H9 (cell line): ENCODE measurements around the gene SV2C. TPM values are rescaled to one million over a fixed set of nuclear protein-coding genes. Genes with fewer than 3 reads are reported as not detected.

Source experiments
- DNase-seq: peaks from one replicate; pipeline ENCODE4 v3.0.0-alpha.2; 2017
- H2AFZ ChIP-seq: one replicate; pipeline ENCODE4 v1.6.1; 2013; ENCODE audit warnings: mild to moderate bottlenecking, low read length, control low read depth, moderate library complexity
- H2AK5ac ChIP-seq: 2 replicates; pipeline ENCODE4 v1.6.1; 2013; ENCODE audit warnings: low read length, control low read depth, mixed read lengths; ENCODE audit not compliant: insufficient read length
- H2BK120ac ChIP-seq: one replicate; pipeline ENCODE4 v1.6.1; 2013; ENCODE audit warnings: low read depth, mild to moderate bottlenecking, low read length, control low read depth, inconsistent platforms; ENCODE audit not compliant: poor library complexity, severe bottlenecking
- H2BK12ac ChIP-seq: 2 replicates; pipeline ENCODE4 v1.6.1; 2013; ENCODE audit warnings: low read length, control low read depth, mixed read lengths, low read depth; ENCODE audit not compliant: insufficient read length
- H2BK15ac ChIP-seq: 2 replicates; pipeline ENCODE4 v1.6.1; 2013; ENCODE audit warnings: low read depth, low read length, control low read depth
- H2BK20ac ChIP-seq: one replicate; pipeline ENCODE4 v1.6.1; 2013; ENCODE audit warnings: low read depth, mild to moderate bottlenecking, low read length, control low read depth, inconsistent platforms; ENCODE audit not compliant: poor library complexity, severe bottlenecking
- H2BK5ac ChIP-seq: 2 replicates; pipeline ENCODE4 v1.6.1; 2013; ENCODE audit warnings: low read length, control low read depth, mixed read lengths; ENCODE audit not compliant: insufficient read length
- H3K14ac ChIP-seq: 2 replicates; pipeline ENCODE4 v1.6.1; 2013; ENCODE audit warnings: low read length, control low read depth; ENCODE audit not compliant: insufficient read depth
- H3K18ac ChIP-seq: 2 replicates; pipeline ENCODE4 v1.6.1; 2013; ENCODE audit warnings: low read depth, mild to moderate bottlenecking, mixed read lengths, low read length, control low read depth; ENCODE audit not compliant: insufficient read length
- H3K23ac ChIP-seq: 2 replicates; pipeline ENCODE4 v1.6.1; 2013; ENCODE audit warnings: low read length, control low read depth, mixed read lengths, low read depth; ENCODE audit not compliant: insufficient read length
- H3K23me2 ChIP-seq: 2 replicates; pipeline ENCODE4 v1.6.1; 2013; ENCODE audit warnings: low read depth, mild to moderate bottlenecking, mixed read lengths, low read length, control low read depth; ENCODE audit not compliant: insufficient read length, poor library complexity, severe bottlenecking
- H3K27ac ChIP-seq: 2 replicates; pipeline ENCODE4 v1.5.1; 2013; ENCODE audit warnings: low read length, control low read depth, mixed read lengths, low read depth; ENCODE audit not compliant: insufficient read length
- H3K27me3 ChIP-seq: 2 replicates; pipeline ENCODE4 v1.6.1; 2013; ENCODE audit warnings: low read length, control low read depth, inconsistent platforms; ENCODE audit not compliant: insufficient read depth
- H3K4ac ChIP-seq: 2 replicates; pipeline ENCODE4 v1.6.1; 2013; ENCODE audit warnings: low read depth, mild to moderate bottlenecking, control low read depth, inconsistent platforms, low read length, moderate library complexity
- H3K4me1 ChIP-seq: 2 replicates; pipeline ENCODE4 v1.6.1; 2013; ENCODE audit warnings: low read length, control low read depth, inconsistent platforms; ENCODE audit not compliant: insufficient read depth
- H3K4me2 ChIP-seq: 2 replicates; pipeline ENCODE4 v1.6.1; 2013; ENCODE audit warnings: low read length, control low read depth, mixed read lengths; ENCODE audit not compliant: insufficient read length, insufficient read depth
- H3K56ac ChIP-seq: 2 replicates; pipeline ENCODE4 v1.6.1; 2013; ENCODE audit warnings: low read depth, mild to moderate bottlenecking, mixed read lengths, low read length, control low read depth; ENCODE audit not compliant: insufficient read length
- H3K79me1 ChIP-seq: 2 replicates; pipeline ENCODE4 v1.6.1; 2013; ENCODE audit warnings: low read depth, mild to moderate bottlenecking, moderate library complexity, low read length, control low read depth, inconsistent platforms; ENCODE audit not compliant: insufficient read depth, poor library complexity, severe bottlenecking
- H3K79me2 ChIP-seq: 2 replicates; pipeline ENCODE4 v1.6.1; 2013; ENCODE audit warnings: low read length, control low read depth, inconsistent platforms; ENCODE audit not compliant: insufficient read depth
- H3K9ac ChIP-seq: 2 replicates; pipeline ENCODE4 v1.6.1; 2013; ENCODE audit warnings: low read length, control low read depth, mixed read lengths; ENCODE audit not compliant: insufficient read length; ENCODE audit errors: extremely low read depth
- H3K9me3 ChIP-seq: one replicate; pipeline ENCODE4 v1.6.1; 2013; ENCODE audit warnings: low read depth, low read length, inconsistent platforms; ENCODE audit not compliant: control insufficient read depth
- H3T11ph ChIP-seq: one replicate; pipeline ENCODE4 v1.6.1; 2013; ENCODE audit warnings: mild to moderate bottlenecking, low read length, control low read depth, inconsistent platforms
- H4K20me1 ChIP-seq: one replicate; pipeline ENCODE4 v1.6.1; 2013; ENCODE audit not compliant: control insufficient read depth, insufficient read length, insufficient read depth
- H4K5ac ChIP-seq: 2 replicates; pipeline ENCODE4 v1.6.1; 2013; ENCODE audit warnings: low read depth, mild to moderate bottlenecking, mixed read lengths, low read length, control low read depth; ENCODE audit not compliant: insufficient read length
- H4K8ac ChIP-seq: replicated peaks from 2 replicates; pipeline ENCODE4 v1.6.1; 2013; ENCODE audit warnings: low read length, control low read depth, mixed read lengths, low read depth; ENCODE audit not compliant: insufficient read length
- H4K91ac ChIP-seq: 2 replicates; pipeline ENCODE4 v1.6.1; 2013; ENCODE audit warnings: low read depth, mild to moderate bottlenecking, moderate library complexity, mixed read lengths, low read length, control low read depth; ENCODE audit not compliant: insufficient read length
- H3K27ac Mint-ChIP-seq, 3 experiments: 2 replicates in 2 of 3; 3 replicates in 1 of 3; pipeline ENCODE4 v1.8.0; 2020 to 2021; ENCODE audit warnings: mixed read lengths in 3 of 3, mild to moderate bottlenecking in 1 of 3, moderate library complexity in 1 of 3
- H3K27me3 Mint-ChIP-seq: 2 replicates; pipeline ENCODE4 v1.8.0; 2021; ENCODE audit warnings: low read depth, mild to moderate bottlenecking, moderate library complexity, mixed read lengths
- H3K36me3 Mint-ChIP-seq, 3 experiments: 2 replicates in 2 of 3; 3 replicates in 1 of 3; pipeline ENCODE4 v1.8.0; 2020 to 2021; ENCODE audit warnings: low read depth in 3 of 3, mixed read lengths in 3 of 3; ENCODE audit not compliant: insufficient read depth in 1 of 3
- H3K4me1 Mint-ChIP-seq, 2 experiments: 2 replicates each; pipeline ENCODE4 v1.8.0; 2020; ENCODE audit warnings: mixed read lengths in 2 of 2
- H3K4me3 Mint-ChIP-seq, 2 experiments: 2 replicates in 1 of 2; 3 replicates in 1 of 2; pipeline ENCODE4 v1.8.0; 2020 to 2021; ENCODE audit warnings: mild to moderate bottlenecking in 2 of 2, mixed read lengths in 2 of 2, moderate library complexity in 1 of 2
- H3K9me3 Mint-ChIP-seq, 2 experiments: 2 replicates in 1 of 2; 3 replicates in 1 of 2; pipeline ENCODE4 v1.8.0; 2020; ENCODE audit warnings: mild to moderate bottlenecking in 2 of 2, mixed read lengths in 2 of 2, moderate library complexity in 1 of 2
- CTCF ChIP-seq: fragments of 200-600 bp; sonication (generic); conservative IDR thresholded peaks from 3 replicates; pipeline ENCODE4 v1.8.0; 2021; ENCODE audit warnings: antibody characterized with exemption, mild to moderate bottlenecking
- WGBS: extraction: QIAGEN DNeasy Blood & Tissue Kit; methylation state at CpG from one replicate; pipeline ENCODE4 v1.1.7; 2013; ENCODE audit warnings: missing lambda C conversion rate, low lambda C conversion rate, mixed read lengths; ENCODE audit not compliant: insufficient read length; ENCODE audit errors: extremely low coverage; 5-methylcytosine and 5-hydroxymethylcytosine counted together
- total RNA-seq: library from RNA; stranded (reverse); gene quantifications from 2 replicates; pipeline ENCODE4 v1.2.1, GENCODE V29; 2021

Gene SV2C
- total RNA-seq, 1 experiment from 2014 or later = 0.09 TPM

DNA sequence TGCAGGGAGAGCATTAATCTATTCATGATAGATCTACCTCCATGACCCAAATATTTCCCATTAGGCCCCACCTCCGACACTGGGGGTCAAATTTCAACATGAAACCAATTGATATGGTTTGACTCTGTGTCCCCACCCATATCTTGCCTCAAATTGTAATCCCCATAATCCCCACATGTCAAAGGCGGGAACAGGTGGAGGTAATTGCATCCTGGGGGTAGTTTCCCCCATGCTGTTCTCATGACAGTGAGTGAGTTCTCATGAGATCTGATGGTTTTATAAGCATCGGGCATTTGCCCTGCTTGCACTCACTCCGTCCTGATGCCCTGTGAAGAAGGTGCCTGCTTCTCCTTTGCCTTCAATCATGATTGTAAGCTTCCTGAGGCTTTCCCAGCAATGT is 153.5 kb downstream of the SV2C start:
- H2BK20ac ChIP-seq = no peak overlapping the region
- no peak overlapping the region for H4K5ac ChIP-seq
- H3K14ac ChIP-seq = no peak overlapping the region
- no peaks in the 10 kb centered on the region for H3K9me3 ChIP-seq
- DNase-seq = no peak
- H3K27ac ChIP-seq = no peak overlapping the region
- H3K4me1 ChIP-seq = no peaks in the 10 kb centered on the region
- H4K20me1 ChIP-seq = no peaks in the 10 kb centered on the region
- H3K27me3 ChIP-seq = no peaks in the 10 kb centered on the region
- no peak overlapping the region for H2BK120ac ChIP-seq
- WGBS = no CpG with 5 or more reads among the region's 4 CpGs
- H3K27ac Mint-ChIP-seq = no peak overlapping the region
- H3K23ac ChIP-seq = no peak overlapping the region
- no peak overlapping the region for H2BK12ac ChIP-seq
- no peak for TF ChIP-seq CTCF
- no peaks in the 10 kb centered on the region for H3K79me2 ChIP-seq
- H4K8ac ChIP-seq = no peak overlapping the region
- no peak overlapping the region for H2BK5ac ChIP-seq
- H2BK15ac ChIP-seq = no peak overlapping the region
- no peak overlapping the region for H3K56ac ChIP-seq
- no peak overlapping the region for H3K4me2 ChIP-seq
- H3K23me2 ChIP-seq = no peaks in the 10 kb centered on the region
- H3K9ac ChIP-seq = no peak overlapping the region
- no peaks in the 10 kb centered on the region for H3K79me1 ChIP-seq
- H3T11ph ChIP-seq = no peak overlapping the region
- H3K4me3 Mint-ChIP-seq = no peak overlapping the region
- no peaks in the 10 kb centered on the region for H3K36me3 Mint-ChIP-seq
- H3K4me1 Mint-ChIP-seq = 0 out of 4 replicates have a peak, but pooled peaks cover 0 to 3% of the 10 kb centered on the region in 2 experiments
- H2AK5ac ChIP-seq = no peak overlapping the region
- H3K4ac ChIP-seq = no peak overlapping the region
- H2AFZ ChIP-seq = no peak overlapping the region
- H3K18ac ChIP-seq = no peak overlapping the region
- no peaks in the 10 kb centered on the region; the same call in none of the 2 replicates for H3K27me3 Mint-ChIP-seq
- H4K91ac ChIP-seq = no peak overlapping the region
- H3K9me3 Mint-ChIP-seq = no peaks in the 10 kb centered on the region
